HEK293T (cell line): ENCODE results near the gene RXRB.

Experiments
- CTCF ChIA-PET: fragments of 350-600 bp; formaldehyde crosslinking; extraction: SDS; loops from one replicate; lab custom pipeline; 2021; ENCODE audit warnings: antibody characterized with exemption, inconsistent platforms; lab: Yijun Ruan, JAX
- POLR2A ChIA-PET: fragments of 350-600 bp; formaldehyde crosslinking; extraction: SDS; loops from one replicate; lab custom pipeline; 2020; ENCODE audit warnings: antibody characterized with exemption, inconsistent platforms; lab: Yijun Ruan, JAX
- DNase-seq: peaks from one replicate; pipeline ENCODE4 v3.0.0; 2012; ENCODE audit warnings: mixed read lengths; ENCODE audit errors: extremely low spot score
- ARNT ChIP-seq: fragments of 450-650 bp; IDR thresholded peaks from 2 replicates; pipeline ENCODE4 v1.6.1; 2017; ENCODE audit warnings: mild to moderate bottlenecking
- BHLHE40 ChIP-seq: fragments of 450-650 bp; IDR thresholded peaks from 2 replicates; pipeline ENCODE4 v1.6.1; 2016; ENCODE audit warnings: mild to moderate bottlenecking, moderate library complexity, borderline replicate concordance
- CTBP1 ChIP-seq: fragments of 450-650 bp; IDR thresholded peaks from 2 replicates; pipeline ENCODE4 v1.6.1; 2016; ENCODE audit warnings: borderline replicate concordance
- ELF4 ChIP-seq: fragments of 450-650 bp; IDR thresholded peaks from 2 replicates; pipeline ENCODE4 v1.6.1; 2017; ENCODE audit warnings: antibody characterized with exemption
- FOXA1 ChIP-seq: fragments of 450-650 bp; IDR thresholded peaks from 2 replicates; pipeline ENCODE4 v1.6.1; 2016; ENCODE audit warnings: mild to moderate bottlenecking
- FOXK2 ChIP-seq: fragments of 450-650 bp; IDR thresholded peaks from 2 replicates; pipeline ENCODE4 v1.6.1; 2016; ENCODE audit warnings: mild to moderate bottlenecking
- FOXM1 ChIP-seq: fragments of 450-650 bp; IDR thresholded peaks from 2 replicates; pipeline ENCODE4 v1.6.1; 2017; ENCODE audit warnings: mild to moderate bottlenecking, borderline replicate concordance
- HDGF ChIP-seq: fragments of 450-650 bp; IDR thresholded peaks from 2 replicates; pipeline ENCODE4 v1.6.1; 2017; ENCODE audit warnings: antibody characterized with exemption, borderline replicate concordance
- L3MBTL2 ChIP-seq: fragments of 450-650 bp; conservative IDR thresholded peaks from 2 replicates; pipeline ENCODE4 v1.6.1; 2016; ENCODE audit warnings: mild to moderate bottlenecking
- LEF1 ChIP-seq: fragments of 450-650 bp; IDR thresholded peaks from 2 replicates; pipeline ENCODE4 v1.6.1; 2017; ENCODE audit warnings: mild to moderate bottlenecking, borderline replicate concordance
- NFRKB ChIP-seq: fragments of 450-650 bp; IDR thresholded peaks from 2 replicates; pipeline ENCODE4 v1.6.1; 2016; ENCODE audit warnings: mild to moderate bottlenecking, moderate library complexity
- PKNOX1 ChIP-seq: fragments of 450-650 bp; IDR thresholded peaks from 2 replicates; pipeline ENCODE4 v1.6.1; 2016
- SP1 ChIP-seq: fragments of 450-650 bp; IDR thresholded peaks from 2 replicates; pipeline ENCODE4 v1.6.1; 2017
- SUZ12 ChIP-seq: fragments of 450-650 bp; IDR thresholded peaks from 2 replicates; pipeline ENCODE4 v1.6.1; 2016; ENCODE audit warnings: mild to moderate bottlenecking
- TARDBP ChIP-seq: fragments of 450-650 bp; IDR thresholded peaks from 2 replicates; pipeline ENCODE4 v1.6.1; 2016
- ZNF384 ChIP-seq: fragments of 450-650 bp; IDR thresholded peaks from 2 replicates; pipeline ENCODE4 v1.6.1; 2016

RXRB gene

GRCh38 chr6:33173535-33174180, 26.8 kb downstream of the RXRB start:
- TF ChIP-seq SP1 (no peak), L3MBTL2 (no peak), ZNF384 (no peak), ELF4 (no peak), HDGF (no peak)
- POLR2A ChIA-PET = interaction anchor here (1.1 kb wide), 1 partner anchor 76 kb away, joined by 3 read pairs; no protein-coding TSS in a partner anchor
- DNase-seq = no peak
- CTCF ChIA-PET = interaction anchor here (1.2 kb wide), 1 partner anchor 12 kb away, joined by 4 read pairs; no protein-coding TSS in a partner anchor

DNA sequence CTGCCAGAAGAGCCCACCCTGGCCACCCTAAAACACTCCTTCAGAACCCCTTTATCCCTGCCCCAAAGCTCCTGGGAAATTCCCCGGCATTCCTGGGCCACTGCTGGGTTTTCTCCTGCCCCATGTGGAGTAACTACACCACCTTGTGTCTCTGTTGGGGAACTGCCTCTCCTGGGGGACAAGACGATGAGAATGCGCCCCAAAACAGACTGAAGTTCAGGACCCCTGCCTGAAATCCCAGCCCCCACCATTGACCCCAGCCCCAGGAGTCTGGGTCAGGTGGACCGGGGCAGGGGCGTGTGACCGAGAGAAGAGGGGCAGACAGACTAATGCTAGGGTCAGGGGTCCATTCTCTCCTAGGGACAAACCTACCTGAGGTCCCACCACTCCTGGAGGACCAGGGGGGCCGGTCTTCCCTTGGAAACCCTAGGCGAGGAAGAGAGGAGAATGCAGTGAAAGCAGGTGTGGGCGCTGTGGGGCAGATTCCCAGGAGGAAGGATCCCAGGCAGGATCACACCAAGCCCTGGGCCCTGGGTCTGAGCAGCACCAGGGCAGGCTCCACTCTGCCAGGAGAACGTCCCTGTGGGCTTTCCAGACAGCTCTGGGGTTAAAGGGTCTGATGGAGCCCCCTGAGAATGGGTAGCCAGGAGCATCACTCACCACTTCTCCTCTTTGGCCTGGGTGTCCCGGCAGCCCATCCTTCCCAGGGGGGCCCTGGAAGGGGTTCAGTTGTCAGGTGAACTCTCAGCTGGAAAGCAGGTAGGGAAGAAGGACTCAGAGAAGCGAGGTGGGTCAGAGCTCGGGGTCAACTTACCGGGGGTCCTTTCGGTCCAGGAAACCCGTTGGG, 27.6 kb downstream of the RXRB start:
- TF ChIP-seq NFRKB = no peak
- TF ChIP-seq CTBP1 = no peak
- no peak for TF ChIP-seq HDGF
- TF ChIP-seq SP1 = no peak
- TF ChIP-seq BHLHE40 = no peak
- TF ChIP-seq ELF4 = no peak
- TF ChIP-seq FOXK2 = no peak
- no peak for TF ChIP-seq ARNT
- TF ChIP-seq L3MBTL2 = no peak
- no peak for TF ChIP-seq ZNF384
- ChIA-PET POLR2A (no interaction called here), CTCF (interaction anchor here (0.6 to 1.2 kb wide), 4 partner anchors 11 to 66 kb away, joined by 3 to 4 read pairs (median 4); no protein-coding TSS in a partner anchor)
- DNase-seq = peak; percentile 36

DNA sequence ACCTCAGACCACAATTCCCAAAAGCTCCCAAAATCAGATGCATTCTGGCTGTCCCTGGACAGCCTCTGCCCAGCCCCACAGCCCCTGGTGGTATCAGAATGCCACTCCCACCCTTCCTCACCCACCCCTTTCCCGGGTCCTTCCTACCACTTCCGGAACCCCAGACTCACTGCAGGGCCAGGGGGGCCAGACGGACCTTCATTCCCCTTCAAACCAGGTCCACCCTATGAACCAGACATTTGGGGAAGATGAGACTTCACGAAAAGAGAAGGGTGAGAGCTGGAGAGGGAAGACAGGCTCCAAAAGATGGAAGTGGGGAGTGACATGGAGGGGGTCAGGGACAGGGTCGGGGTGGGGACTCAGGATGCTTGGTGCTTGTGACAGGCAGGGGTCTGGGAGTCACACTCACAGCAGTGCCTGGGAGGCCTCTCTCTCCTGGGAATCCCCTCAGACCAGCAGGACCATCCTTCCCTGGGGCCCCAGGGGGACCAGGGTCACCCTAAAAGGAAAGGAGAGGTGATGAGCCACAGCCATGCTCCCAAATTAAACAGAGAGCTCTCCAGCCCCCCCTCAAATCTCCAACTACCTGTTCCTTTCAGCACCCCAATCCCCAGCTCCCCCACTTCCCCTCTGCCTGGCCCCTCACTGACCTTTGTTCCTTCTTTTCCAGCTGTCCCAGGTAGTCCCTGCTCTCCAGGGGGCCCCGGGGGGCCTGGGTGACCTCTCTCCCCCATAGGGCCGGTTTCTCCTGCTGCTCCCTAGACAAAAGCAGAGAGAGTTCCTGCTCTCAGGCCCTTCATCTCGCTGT, 28.4 kb downstream of the RXRB start:
- TF ChIP-seq NFRKB (no peak), FOXK2 (no peak), SUZ12 (no peak), ZNF384 (no peak), L3MBTL2 (no peak), HDGF (no peak)
- ChIA-PET POLR2A (no interaction called here), CTCF (interaction anchor here (0.6 to 1.1 kb wide), 3 partner anchors 12 to 67 kb away, joined by 3 to 4 read pairs (median 3); no protein-coding TSS in a partner anchor)
- DNase-seq = no peak

DNA sequence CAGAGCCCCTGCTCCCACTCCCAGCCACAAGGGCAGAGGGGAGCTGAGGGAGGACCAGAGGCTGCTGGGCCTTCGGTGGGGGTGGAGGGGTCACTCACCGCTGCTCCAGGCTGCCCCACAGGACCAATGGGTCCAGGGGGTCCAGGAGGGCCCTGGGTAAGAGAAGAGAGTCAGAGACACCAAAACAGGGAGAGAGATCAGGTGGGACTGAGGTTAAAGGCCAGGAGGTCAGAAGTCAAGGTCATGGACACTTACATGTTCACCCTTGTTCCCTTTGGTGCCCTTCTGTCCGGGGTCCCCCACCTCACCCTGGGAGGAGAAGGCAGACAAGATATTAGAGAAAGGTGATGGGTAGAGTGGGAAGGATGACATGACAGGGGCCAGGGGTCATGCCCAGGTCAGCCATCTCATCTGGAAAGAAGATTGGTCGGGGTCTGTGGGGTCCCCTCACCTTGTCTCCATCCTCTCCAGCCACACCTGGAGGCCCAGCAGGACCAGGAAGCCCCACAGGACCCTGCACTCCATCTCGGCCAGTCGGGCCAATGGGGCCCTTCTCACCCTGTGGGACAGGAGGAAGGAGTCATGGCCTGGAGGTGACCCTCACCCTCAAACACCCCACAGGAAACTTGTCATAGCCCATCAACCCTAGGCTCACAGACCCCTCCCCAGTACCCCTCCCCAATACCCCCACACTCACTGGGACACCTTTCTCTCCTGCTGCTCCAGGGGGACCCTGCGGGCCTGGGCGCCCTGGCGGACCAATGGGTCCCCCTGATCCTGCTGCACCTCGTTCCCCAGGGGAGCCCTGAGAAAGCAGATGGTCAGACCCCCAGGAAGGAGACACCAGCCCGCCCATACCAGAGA, 29.2 kb downstream of the RXRB start:
- no peak for DNase-seq
- TF ChIP-seq NFRKB (no peak), TARDBP (no peak), ELF4 (no peak), SUZ12 (no peak), CTBP1 (no peak), L3MBTL2 (no peak), FOXM1 (no peak), SP1 (no peak), FOXK2 (no peak), FOXA1 (no peak), PKNOX1 (no peak), BHLHE40 (no peak), HDGF (no peak)
- ChIA-PET CTCF (interaction anchor here (1.1 kb wide), 1 partner anchor 48 kb away, joined by 3 read pairs; no protein-coding TSS in a partner anchor), POLR2A (interaction anchor here (0.7 kb wide), 1 partner anchor 36 kb away, joined by 3 read pairs; no protein-coding TSS in a partner anchor)

DNA sequence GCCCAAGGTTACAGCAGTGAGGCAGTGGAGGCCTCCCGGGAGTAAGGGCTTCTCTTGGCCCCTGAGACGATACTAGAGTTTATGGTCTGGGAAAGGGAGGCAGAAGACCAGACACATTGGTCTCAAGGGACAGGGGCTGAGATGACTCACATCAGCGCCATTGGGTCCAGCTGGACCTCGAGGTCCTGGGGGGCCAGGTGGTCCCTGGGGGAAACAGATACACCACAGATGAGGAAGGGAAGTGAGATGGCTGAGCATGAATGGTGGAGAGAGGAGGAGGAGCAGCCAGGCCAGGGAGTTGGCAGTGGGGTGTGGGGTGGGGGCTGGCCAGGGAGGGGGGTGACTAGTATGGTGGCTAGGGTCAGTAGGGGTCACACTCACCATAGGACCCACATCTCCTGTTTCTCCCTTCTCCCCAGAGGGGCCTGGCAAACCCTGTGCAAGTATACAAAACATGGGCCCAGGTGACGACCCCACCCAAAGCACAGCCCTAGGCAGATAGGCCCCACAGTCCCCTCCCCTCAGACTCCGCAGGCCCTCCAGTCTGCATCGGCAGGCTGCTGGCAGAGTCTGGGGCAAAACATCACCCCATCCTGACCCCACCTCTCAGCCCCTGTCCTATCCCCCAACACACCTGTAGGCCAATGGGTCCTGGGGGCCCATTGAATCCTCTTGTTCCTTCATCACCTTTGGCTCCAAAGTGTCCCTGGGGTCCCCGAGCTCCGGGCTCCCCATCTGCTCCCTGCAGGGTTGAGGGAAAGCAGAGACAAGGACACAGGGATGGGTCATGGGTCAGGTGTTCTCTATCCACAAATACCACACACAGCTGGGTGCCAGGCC, 30.1 kb downstream of the RXRB start:
- DNase-seq = no peak
- ChIA-PET CTCF (no interaction called here), POLR2A (interaction anchor here (0.7 kb wide), 1 partner anchor 37 kb away, joined by 3 read pairs; no protein-coding TSS in a partner anchor)
- TF ChIP-seq L3MBTL2 (no peak), PKNOX1 (no peak), ARNT (no peak), LEF1 (no peak), FOXA1 (no peak), TARDBP (no peak), SP1 (no peak), ZNF384 (no peak), HDGF (no peak), SUZ12 (no peak), FOXM1 (no peak)
